HG02973 (cell line): ENCODE data around the gene ATRIP.
A peak's percentile ranks its signal among the peaks of the same experiment; 100 is the strongest.
"Not testable (repeated sequence)": the region's sequence is repeated elsewhere in the genome, so short reads cannot be mapped to it uniquely, and the experiment has no call there.

Experiments
- ATAC-seq: cut with Tn5 transposase; IDR thresholded peaks from one replicate; pipeline ENCODE4 v1.9.1; 2021; ENCODE audit warnings: moderate library complexity; ENCODE audit not compliant: unreplicated experiment

ATRIP gene

DNA sequence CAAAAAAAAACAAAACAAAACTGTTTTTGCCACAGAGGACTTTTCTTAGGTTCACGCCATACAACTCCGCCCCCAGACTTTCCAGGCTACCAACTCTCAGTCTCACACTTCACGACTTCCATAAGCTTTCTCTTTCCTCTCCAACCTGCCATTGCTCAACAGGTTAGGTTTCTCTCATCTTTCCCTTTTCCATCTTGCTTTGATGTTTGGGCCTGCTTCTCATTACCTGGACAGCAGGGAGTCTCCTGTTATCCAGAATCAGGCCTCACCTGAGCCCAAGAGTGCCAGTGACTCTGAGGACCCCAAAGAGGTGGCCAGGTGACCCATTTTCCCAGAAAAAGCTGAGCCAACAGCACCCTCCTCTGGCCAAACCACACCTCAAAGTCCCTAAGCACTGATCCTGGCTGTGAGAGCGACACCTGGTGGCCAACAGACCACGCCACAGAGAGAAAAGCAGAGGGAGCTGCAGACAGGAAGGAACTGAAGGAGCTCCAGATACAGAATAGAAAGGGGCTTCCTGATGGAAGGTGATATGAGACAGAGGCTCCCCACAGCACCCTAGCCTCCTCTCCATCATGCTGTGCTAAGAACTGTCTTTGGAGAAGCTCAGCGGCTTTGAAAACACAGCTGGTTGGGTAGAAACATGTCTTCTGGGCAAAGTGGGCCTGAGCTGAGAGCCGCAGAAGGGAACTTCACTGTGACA lies 10.6 kb upstream of the ATRIP start:
- no peak for ATAC-seq

DNA sequence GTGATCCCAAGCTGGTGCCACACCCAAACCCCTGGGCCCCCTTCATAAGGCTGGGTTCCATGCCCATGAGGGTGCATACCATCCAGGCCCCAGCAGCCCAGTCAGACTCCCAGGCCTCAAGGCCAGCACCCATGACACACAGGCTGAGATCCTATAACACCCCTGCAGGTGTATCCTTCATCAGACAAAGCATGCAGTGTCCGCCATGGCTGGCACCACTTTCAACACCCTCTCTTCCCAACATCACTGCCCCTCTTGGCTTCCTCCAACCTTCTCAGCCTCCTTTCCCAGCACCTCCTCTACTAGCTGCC lies 10.1 kb upstream of the ATRIP start:
- no peak for ATAC-seq

DNA sequence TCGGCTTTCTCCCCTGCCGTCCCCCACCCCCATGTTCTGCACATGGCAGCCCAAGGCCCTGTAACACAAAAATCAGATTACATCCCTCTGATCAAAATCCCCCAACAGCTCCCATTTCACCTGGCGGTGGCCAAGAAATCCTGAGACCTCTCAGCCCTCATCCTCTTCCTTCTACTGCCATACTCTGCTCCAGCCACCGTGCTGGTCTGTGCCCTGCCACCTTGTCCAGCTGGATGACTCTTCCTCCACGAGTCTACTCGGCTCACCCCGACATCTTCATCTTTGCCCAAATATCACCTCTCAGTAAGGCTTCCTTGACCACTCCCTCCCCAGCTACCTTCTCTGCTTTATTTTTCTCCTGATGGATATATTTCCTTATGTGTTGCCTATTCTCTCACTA lies 9.7 kb upstream of the ATRIP start:
- ATAC-seq, result no peak

DNA sequence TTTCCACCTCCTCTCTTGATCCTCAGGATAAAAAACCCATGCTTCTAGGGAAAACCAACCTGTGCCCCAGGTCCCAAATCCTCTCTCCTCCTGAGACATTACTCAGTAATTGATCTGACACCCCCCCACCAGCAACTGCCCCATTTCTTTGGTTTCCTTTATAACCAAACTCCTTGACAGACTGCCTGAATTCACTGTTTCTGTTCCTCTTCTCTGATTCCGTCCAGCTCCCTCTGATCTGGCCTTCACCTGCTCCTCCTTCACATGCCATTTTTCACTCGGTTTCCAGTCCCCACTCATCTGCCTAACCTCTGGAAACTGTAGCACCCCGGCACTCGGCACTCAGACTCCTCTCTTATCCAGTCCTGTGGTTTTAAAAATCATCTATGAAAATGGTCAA lies 8.7 kb upstream of the ATRIP start:
- ATAC-seq, result no peak

DNA sequence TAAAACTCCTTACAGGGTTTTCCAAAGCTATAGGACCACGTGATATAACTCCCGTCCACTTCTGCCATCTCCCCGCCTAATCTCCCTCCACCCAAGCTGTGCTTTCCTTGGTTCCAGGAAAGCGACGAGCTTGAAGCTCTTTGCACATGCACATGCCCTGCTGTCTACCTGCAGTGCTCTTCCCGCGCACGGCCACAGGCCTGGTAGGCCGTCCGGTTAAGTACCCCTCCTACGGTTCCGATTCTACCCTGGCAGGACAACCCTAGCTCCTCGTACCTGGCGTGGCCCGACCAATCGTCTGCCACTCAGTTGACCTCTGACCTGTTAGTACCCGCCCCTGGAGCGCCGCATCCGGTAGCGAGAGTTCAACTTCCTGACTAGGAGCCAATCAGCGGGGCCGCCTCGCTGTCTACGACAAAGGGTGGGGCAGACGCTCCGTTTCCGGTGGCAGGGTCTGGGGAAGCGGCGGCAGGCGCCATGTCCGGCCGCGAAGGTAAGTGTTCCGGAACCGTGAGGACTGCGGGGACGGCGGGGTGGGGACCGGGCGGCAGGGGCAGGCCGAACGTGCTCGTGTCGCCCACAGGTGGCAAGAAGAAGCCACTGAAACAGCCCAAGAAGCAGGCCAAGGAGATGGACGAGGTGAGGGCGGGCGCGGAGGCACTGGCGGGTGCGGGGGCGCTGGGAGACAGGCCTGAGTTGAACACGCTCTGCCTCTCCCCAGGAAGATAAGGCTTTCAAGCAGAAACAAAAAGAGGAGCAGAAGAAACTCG lies 6.5 kb upstream of the ATRIP start, which contains the start of the genes CCDC51 and TMA7:
TSS of gene CCDC51 (minus strand) at position 300 of the 770 bp plus-strand sequence. CDS start 4,991 bp downstream, outside the sequence.
TSS of gene TMA7 (plus strand) at position 438 of the 770 bp plus-strand sequence. CDS start at position 478, 40 bp downstream.
- peak; percentile 88 for ATAC-seq

DNA sequence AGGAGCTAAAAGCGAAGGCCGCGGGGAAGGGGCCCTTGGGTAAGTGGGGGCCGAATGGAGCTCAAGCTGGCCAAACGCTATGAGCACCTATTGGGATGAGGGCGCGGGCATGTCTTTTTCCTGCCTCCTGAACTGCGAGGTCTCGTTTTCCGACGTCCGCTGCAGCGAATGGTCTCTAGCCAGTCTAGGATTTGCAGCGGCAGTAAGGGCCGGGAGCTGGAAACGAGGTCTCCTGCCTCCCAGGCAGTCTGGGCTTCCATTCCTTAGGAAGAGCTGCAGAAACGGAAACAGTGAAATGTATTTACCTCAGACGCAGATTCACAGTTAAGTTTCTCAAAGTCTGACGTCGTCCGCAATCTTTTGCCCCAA lies 6.0 kb upstream of the ATRIP start:
- no peak for ATAC-seq

DNA sequence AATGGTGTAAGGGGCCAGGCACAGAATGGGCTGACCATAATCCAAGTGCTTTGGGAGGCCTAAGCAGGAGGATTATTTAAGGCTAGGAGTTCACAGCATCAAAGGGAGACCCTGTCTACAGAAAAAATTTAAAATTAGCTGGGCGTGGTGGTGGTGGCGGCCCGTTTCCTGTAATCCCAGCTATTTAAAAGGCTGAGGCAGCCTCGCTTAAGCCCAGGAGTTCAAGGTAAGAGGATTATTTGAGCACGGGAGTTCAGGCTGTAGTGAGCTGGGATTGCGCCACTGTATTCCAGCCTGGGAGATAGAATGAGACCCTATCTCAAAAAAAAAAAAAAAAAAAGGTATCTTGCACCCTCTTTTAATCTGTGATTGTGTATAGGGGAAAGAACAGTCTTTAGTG lies 4.6 kb upstream of the ATRIP start:
- no peak for ATAC-seq

DNA sequence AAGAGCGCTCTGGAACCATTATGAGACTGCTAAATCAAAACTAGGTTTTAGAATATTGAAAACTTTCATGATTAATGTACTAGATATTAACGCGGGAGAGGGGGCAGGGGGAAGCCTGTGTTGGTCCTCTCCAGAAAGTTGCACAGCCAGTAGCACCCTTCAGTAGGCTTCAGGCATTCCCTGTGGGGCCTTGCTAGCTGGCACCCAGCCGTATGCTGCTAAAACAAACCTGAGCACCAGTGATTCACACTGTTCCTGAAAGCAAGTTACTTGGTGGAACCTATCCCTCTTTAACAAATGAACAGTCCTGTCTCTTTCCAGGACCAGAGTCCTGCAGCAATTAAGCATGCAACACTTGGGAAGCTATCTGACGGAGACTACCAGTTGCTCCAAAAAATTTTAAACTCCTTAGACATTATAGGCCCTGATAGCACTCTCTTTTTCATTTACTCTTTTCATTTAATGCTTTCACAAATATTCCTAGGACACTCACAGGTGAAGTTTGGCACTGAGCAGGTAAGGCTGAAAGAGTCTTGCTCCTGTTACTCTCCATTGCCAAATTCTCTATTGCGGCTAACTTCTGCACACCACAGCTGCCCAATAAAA lies 1.2 kb upstream of the ATRIP start:
- no peak for ATAC-seq

DNA sequence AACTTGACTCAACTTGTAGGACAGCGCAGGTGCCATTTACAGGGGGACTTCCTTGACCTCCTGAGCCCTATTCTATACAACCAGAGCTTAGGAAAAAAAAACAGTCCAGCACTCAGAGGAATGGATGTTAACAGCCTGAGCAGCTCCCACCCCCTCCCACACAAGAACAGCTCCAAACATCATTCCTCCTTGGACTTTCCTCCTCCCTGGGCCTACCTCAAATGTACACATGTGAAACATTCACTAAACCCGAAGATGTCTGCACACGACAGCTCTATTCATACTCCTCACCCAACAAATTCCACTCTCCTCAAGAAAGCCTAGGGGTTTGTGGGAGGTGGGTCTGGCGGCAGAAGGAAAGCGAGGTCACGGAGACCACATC lies 503 bp upstream of the ATRIP start:
- ATAC-seq, result no peak

DNA sequence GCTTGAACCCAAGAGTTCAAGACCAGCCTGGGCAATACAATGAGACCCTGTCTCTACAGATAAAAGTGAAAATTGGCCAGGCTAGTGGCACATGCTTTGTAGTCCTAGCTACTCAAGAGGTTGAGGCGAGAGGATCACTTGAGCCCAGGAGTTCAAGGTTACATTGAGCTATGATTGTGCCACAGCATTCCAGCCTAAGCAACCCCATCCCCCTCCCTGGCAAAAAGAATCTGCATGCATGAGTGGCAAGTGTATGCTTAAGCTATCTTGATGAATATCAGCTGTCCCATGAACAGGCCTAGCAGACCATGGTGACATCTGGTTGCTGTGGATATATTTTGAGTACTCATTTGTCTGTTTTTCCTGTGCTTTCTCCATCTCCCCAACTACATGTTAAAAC lies 4.7 kb downstream of the ATRIP start:
- ATAC-seq, result no peak

DNA sequence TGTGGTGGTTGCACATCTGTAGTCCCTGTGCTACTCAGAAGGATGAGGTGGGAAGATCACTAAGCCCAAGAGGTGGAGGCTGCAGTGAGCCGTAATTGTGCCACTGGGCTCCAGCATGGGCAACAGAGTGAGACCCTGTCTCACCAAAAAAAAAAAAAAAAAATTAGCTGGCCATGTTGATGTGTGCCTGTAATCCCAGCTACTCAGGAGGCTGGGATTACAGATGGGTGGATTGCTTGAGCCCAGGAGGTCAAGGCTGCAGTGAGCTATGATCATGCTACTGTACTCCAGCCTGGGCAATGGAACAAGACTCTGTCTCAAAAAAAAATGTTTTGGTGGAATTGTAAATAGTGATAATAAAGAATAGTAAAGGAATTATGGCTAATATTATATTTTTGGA lies 9.9 kb downstream of the ATRIP start:
- no peak for ATAC-seq

DNA sequence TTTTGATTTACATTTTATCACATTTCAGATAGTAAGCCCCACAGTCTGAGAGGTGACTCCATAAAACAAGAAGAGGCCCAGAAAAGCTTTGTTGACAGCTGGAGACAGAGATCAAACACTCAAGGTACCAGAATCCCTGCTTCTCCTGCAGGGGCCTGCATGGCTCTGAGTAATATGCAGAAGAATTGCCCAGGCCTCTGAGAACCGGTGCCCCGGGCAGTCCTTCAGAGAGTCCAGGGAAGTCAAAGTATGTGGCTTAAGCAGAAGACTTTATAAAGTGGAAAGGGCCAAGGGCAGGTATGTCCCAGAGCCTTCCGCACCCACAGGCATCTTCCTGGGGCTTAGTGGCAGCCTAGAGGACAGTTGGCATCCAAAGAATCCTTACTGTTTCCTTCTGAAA lies 12.8 kb downstream of the ATRIP start:
- no peak for ATAC-seq

DNA sequence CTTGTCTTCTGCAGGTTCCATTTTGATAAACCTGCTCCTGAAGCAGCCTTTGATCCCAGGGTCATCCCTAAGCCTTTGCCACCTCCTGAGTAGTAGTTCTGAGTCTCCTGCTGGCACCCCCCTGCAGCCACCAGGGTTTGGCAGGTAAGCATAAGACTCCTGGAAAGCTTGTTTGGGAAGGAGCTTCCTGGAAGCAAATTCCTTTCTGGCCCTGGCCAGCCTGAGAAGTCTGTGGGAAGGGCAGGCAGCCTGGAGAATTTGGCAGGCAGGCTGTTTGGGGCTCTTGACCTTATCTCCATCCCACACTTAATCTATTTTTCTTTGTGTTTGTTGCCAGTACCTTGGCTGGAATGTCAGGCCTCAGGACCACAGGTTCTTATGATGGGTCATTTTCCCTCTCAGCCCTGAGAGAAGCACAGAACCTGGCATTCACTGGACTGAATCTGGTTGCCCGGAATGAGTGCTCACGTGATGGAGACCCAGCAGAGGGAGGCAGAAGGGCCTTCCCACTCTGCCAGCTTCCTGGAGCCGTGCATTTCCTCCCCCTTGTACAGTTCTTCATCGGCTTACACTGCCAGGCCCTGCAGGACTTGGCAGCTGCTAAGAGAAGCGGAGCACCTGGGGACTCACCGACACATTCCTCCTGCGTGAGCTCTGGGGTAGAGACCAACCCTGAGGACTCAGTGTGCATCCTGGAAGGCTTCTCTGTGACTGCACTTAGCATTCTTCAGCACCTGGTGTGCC lies 13.4 kb downstream of the ATRIP start:
- no peak for ATAC-seq

DNA sequence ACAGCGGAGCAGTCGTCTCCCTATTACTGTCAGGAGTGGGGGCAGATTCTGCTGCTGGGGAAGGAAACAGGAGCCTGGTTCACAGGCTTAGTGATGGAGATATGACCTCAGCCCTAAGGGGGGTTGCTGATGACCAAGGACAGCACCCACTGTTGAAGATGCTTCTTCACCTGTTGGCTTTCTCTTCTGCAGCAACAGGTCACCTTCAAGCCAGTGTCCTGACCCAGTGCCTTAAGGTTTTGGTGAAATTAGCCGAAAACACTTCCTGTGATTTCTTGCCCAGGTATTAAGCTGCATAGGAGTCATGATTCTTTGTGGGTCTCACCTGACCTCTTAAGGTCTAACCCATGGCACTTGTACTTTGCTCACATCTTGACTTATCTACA lies 14.0 kb downstream of the ATRIP start:
- ATAC-seq, result no peak

DNA sequence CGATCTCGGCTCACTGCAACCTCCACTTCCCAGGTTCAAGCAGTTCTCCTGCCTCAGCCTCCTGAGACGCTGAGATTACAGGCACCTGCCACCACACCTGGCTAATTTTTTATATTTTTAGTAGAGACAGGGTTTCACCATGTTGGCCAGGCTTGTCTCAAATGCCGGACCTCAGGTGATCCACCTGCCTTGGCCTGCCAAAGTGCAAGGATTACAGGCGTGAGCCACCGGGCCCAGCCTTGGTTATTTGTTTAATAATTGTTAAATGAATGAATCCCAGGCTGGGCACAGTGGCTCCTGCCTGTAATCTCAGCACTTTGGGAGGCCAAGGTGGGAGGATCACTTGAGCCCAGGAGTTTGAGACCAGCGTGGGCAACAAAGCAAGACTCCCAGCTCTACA lies 15.2 kb downstream of the ATRIP start:
- ATAC-seq, result not testable (repeated sequence)

DNA sequence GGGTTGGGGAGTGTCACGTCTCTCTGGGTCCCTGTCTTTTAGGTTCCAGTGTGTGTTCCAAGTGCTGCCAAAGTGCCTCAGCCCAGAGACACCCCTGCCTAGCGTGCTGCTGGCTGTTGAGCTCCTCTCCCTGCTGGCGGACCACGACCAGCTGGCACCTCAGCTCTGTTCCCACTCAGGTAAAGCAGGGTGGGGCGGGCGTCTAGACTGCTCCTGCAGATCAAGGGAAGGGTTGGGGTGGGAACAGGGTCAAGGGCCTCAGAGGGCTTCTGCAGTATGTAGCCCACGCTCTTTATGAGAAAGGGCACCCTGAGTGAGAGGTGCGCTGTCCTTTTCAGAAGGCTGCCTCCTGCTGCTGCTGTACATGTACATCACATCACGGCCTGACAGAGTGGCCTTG lies 17.2 kb downstream of the ATRIP start:
- no peak for ATAC-seq

DNA sequence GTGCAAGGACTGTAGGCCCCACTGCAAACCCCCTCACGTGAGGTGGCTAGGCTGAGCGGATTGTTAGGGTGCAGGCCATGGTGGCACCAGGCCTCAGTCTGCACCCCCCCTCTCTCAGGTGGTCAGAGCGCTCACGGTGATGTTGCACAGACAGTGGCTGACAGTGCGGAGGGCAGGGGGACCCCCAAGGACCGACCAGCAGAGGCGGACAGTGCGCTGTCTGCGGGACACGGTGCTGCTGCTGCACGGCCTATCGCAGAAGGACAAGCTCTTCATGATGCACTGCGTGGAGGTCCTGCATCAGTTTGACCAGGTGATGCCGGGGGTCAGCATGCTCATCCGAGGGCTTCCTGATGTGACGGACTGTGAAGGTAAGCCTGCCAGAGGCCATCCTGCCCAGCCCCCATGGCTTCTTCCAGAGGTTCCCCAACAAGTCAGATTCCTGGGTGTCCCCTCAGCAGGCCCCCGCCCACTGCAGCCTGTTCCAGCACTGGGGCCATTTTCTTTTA lies 18.2 kb downstream of the ATRIP start:
- no peak for ATAC-seq

DNA sequence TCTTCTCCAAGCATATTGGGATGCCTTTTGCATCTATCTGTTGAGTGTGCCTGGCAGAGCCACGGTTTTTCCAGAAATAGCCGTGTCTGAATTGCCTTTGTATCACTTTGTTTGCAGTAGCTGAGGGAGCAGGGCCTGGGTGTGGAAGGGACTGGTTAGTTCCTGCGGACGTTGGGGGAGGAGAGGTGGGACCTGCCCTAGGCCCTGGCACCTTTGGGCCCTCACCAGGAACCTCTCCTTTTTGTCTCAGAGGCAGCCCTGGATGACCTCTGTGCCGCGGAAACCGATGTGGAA lies 18.6 kb downstream of the ATRIP start:
- no peak for ATAC-seq

DNA sequence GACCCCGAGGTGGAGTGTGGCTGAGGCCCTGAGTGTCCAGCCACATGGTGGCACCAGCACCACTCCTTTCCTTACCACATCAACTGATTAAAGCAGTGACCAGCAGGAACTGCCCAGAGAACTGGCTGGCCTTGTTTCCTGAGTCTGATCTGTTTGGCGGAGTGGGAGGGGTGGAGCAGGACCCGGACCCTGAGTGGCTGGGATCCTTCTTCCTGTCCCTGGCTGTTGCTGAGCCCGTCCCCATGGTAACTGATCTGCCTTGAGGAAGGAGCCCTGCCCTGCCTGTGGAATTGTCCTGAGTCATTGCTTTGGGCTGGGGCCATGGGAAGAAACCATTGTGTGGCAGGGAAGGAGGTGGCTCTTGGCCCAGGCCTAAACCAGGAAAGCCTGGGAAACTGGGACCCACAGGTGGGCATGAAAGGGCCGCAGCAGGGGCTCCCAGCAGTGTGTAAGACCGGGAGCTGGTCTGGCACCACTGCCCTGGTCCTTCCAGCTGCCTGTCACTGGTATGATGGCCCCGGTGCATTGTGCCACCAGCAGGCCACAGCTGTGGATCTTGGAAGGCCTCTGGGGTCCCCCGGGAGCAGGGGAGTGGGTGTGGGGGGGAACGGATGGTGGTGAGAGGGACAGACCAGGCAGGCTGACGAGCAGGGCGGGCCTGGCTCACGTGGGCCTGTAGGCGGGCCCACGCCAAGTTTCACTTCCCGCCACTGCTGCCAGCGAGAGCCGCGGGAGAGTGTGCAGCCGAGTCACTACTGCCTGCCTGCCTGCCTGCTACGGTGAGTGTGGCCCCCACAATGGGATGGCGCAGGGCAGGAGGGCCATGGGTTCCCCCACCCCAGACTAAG lies 19.2 kb downstream of the ATRIP start:
- peak; percentile 67 for ATAC-seq

DNA sequence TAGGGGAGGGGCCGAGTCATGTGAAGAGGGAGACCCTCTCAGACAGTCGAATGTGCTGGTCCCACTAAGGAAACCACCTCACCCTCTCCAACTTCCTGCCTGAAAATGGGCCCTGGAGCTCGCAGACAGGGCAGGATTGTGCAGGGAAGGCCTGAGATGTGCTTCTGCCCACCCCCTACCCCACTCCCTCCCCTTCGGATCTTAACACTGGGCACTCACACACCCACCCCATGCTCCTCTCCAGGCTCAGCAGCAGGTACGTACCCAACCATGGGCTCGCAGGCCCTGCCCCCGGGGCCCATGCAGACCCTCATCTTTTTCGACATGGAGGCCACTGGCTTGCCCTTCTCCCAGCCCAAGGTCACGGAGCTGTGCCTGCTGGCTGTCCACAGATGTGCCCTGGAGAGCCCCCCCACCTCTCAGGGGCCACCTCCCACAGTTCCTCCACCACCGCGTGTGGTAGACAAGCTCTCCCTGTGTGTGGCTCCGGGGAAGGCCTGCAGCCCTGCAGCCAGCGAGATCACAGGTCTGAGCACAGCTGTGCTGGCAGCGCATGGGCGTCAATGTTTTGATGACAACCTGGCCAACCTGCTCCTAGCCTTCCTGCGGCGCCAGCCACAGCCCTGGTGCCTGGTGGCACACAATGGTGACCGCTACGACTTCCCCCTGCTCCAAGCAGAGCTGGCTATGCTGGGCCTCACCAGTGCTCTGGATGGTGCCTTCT lies 20.0 kb downstream of the ATRIP start:
- ATAC-seq, result no peak
